WI38 (cell line): ENCODE data around the gene FGL2.
"Not testable (repeated sequence)": the region's sequence is repeated elsewhere in the genome, so short reads cannot be mapped to it uniquely, and the experiment has no call there.

ENCODE experiments used
- H3K4me3 ChIP-seq: 2 replicates; pipeline ENCODE4 v1.5.1; 2011; ENCODE audit warnings: low read depth, mild to moderate bottlenecking, control low read depth, low read length
- TF ChIP-seq, protein P1 (sequence below): IDR thresholded peaks from 2 replicates; pipeline ENCODE4 v1.5.1; 2012; ENCODE audit warnings: low read depth, mild to moderate bottlenecking, control low read depth, low read length

The FGL2 gene

DNA sequence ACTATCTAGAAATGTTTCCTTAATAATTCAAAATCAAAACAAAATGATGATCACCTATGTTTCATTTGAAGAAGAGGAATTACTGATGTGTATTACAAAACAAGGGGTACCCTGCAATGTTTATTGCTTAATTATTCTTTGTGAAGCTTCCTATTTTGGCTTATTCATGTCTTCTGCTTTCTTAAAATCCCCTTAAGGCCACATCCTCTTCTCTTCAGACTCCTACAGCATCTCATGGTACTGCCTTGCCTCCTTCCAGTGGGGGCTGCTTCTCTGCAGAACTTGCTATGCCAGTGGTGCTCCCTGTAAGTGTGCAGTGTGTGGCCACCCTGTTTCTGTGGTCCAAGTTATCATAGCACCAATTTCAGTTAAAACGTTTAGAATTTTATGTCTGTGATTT lies 42.2 kb downstream of the FGL2 start:
- H3K4me3 ChIP-seq: no peak overlapping the region
- TF ChIP-seq, protein P1, sequence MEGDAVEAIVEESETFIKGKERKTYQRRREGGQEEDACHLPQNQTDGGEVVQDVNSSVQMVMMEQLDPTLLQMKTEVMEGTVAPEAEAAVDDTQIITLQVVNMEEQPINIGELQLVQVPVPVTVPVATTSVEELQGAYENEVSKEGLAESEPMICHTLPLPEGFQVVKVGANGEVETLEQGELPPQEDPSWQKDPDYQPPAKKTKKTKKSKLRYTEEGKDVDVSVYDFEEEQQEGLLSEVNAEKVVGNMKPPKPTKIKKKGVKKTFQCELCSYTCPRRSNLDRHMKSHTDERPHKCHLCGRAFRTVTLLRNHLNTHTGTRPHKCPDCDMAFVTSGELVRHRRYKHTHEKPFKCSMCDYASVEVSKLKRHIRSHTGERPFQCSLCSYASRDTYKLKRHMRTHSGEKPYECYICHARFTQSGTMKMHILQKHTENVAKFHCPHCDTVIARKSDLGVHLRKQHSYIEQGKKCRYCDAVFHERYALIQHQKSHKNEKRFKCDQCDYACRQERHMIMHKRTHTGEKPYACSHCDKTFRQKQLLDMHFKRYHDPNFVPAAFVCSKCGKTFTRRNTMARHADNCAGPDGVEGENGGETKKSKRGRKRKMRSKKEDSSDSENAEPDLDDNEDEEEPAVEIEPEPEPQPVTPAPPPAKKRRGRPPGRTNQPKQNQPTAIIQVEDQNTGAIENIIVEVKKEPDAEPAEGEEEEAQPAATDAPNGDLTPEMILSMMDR: no peak

DNA sequence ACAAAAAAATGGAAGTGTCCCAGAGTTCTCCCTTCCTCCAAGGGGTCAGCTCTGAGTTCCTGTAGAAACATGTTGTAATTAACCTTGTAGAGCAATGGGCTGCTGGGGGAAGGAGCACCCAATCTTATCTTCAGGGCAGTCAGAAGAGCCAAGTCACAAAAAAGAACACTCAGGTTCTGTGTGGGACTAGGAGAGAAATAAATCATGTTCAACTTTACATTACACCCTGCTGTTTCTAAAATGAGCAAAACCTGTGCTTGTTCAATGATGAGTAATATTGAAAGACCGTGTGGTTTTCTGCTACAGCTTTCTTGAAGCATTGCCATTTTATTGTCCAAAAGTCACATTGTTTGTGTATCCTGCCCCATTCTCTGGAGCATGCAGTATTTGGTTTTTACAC lies 42.6 kb downstream of the FGL2 start:
- not testable (repeated sequence) for H3K4me3 ChIP-seq

DNA sequence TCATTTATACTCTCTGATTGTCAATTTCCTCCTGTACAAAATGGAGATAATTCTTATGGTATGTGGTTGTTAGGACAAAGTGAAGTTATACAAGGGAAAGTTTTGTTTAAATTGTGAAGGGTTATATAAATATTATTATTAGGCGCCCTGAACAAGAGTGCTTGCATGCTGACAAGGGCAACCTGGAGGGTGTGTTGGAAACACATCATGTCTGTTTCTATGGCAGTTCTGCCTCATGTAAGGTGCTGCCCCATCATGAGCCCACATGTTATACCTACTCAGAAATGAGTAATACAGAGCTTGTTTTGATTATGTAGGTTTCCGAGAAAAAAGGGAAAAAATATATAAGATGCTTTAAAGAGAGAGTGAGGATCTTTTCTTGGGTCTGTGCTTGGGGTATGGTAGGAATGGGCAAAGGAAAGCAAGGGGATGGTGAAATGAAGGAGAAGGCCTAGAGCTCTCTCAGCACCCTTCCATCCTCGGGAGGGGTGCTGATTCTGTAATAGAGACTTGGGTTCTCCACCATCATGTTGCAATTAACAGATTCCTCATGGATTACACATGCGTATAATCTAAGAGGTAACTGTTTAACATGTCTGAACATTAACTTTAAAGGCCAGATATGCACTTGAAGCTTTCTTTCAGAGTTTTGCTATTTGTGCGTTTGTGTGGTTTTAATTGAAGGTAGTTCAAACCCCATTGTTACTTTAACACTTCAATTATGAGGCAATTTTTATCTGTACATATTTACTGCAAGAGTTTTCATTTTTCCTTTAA lies 43.8 kb downstream of the FGL2 start:
- not testable (repeated sequence) for H3K4me3 ChIP-seq

DNA sequence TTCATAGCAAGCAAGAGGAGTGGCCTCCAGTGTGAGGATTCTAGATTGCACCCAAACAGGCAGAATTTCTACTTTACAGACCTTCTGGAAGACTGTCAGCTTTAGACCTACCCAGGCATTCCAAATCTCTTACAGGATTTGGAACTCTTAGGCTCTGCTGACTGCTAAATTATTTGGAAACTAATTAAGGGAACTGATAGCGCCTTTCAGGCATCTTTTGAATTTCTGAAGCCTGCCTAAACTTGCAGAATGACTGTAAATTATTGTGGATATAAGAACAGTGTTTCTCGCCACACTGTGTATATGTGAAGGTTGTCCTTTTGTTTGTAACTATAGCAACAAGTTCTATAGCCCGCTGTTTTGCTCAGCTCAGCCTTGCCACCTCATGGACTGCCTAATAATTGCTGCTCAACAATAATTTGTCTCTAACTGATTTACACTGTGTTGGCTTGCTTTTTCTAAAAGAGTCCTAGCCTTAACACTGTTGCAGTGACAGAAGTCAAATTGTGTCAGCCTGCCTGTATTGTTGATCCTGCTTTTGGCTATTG lies 44.6 kb downstream of the FGL2 start:
- H3K4me3 ChIP-seq: not testable (repeated sequence)

DNA sequence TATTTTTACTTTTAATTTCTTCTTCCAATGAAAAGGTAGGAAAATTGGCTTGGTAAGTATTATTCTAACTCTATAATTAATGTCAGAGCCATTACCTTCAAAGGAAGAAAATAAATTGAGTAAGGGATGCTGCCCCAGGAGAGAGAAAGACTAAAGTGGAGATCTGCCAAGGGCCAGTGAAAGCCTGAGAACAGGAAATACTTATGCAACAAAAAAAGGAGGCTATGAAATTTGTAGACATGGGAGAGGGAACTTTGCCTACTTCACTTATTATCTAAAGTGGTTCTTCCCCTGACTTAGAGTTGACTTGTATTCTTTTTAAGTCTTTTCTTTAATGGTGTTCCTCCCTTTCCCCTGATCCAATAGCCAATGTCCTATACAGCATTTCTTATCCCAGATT lies 47.4 kb downstream of the FGL2 start:
- not testable (repeated sequence) for H3K4me3 ChIP-seq
